ENCODE data around the gene CLEC14A. TPM values are rescaled to one million over a fixed set of nuclear protein-coding genes. Genes with fewer than 3 reads are reported as not detected.

The CLEC14A gene
- polyA plus RNA-seq, 1 donor (not counting 4 experiments of a cell fraction or from before 2014, with no cell fraction given): not detected

DNA sequence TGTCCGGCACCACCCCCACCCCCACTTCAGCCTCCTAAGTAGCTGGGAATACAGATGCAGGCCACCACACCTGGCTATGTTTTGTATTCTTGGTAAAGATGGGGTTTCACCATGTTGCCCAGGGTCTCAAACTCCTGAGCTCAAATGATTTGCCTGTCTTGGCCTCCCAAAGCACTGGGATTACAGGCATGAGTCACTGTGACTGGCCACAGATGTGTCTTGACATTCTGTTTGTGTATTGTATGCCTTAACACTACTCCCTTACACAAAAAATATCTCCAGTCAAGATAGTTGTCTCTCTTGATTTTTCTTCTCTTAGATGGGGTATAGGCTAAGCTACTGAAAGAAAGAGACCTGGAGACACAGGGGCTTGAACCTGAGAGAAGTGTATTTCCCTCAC is 17.6 kb downstream of the CLEC14A start:
- TF ChIP-seq CTCF (optimal IDR thresholded peaks at IDR 0.05 in 1 of 3, IDR thresholded peaks at IDR 0.05 in 1 of 3, conservative IDR thresholded peaks at IDR 0.05 in 1 of 3; ENCODE audit: extremely low read depth in 1 of 3, insufficient read depth in 2 of 3, low read length in 3 of 3): no peak
- no peak for TF ChIP-seq EZH2 (IDR thresholded peaks at IDR 0.05; ENCODE audit: low read length)
- DNase-seq (ENCODE audit: low read depth, low spot score) (no peak), FAIRE-seq (no peak)
- Histone ChIP-seq H3K9me1 (ENCODE audit: control insufficient read depth, extremely low read depth, insufficient read depth, low read length) (no peaks in the 10 kb centered on the region), H3K4me1 (ENCODE audit: control insufficient read depth, extremely low read depth, insufficient read depth, low read length) (no peaks in the 10 kb centered on the region), H3K27ac (ENCODE audit: control insufficient read depth, insufficient read depth, low read length) (no peak overlapping the region), H3K79me2 (ENCODE audit: control insufficient read depth, insufficient read depth, low read length) (no peaks in the 10 kb centered on the region), H3K9me3 (ENCODE audit: control insufficient read depth, low read depth, low read length) (no peaks in the 10 kb centered on the region), H3K36me3 (ENCODE audit: control insufficient read depth in 2 of 2, extremely low read depth in 1 of 2, insufficient read depth in 2 of 2, low read length in 2 of 2) (no peaks in the 10 kb centered on the region), H3K27me3 (ENCODE audit: control insufficient read depth, extremely low read depth, insufficient read depth, low read length) (no peaks in the 10 kb centered on the region), H3K4me2 (ENCODE audit: control insufficient read depth, extremely low read depth, insufficient read depth, low read depth, low read length) (no peak overlapping the region), H2AFZ (ENCODE audit: control insufficient read depth, low read length) (no peak overlapping the region), H3K4me3 (ENCODE audit: control insufficient read depth in 2 of 3, extremely low read depth in 1 of 3, insufficient read depth in 2 of 3, low read depth in 1 of 3, low read length in 3 of 3) (no peak overlapping the region), H3K9ac (ENCODE audit: control insufficient read depth, extremely low read depth, insufficient read depth, low read length) (no peak overlapping the region), H4K20me1 (ENCODE audit: control insufficient read depth, extremely low read depth, insufficient read depth, low read length) (no peaks in the 10 kb centered on the region)
- dilution Hi-C loops (cut with MboI; ENCODE audit: extremely low pct_ligation_motif_present, low sequenced_read_pairs): no loop called here

GRCh38 chr14:38233218-38233617 is 22.7 kb downstream of the CLEC14A start:
- dilution Hi-C loops (cut with MboI; ENCODE audit: extremely low pct_ligation_motif_present, low sequenced_read_pairs): no loop called here
- no peak for DNase-seq (ENCODE audit: low read depth, low spot score)
- H3K4me3 ChIP-seq (ENCODE audit: control insufficient read depth in 2 of 3, extremely low read depth in 1 of 3, insufficient read depth in 2 of 3, low read depth in 1 of 3, low read length in 3 of 3): no peak overlapping the region

More at GRCh38 chr14:38233218-38233617, 22.7 kb downstream of the CLEC14A start:
- Histone ChIP-seq H2AFZ (ENCODE audit: control insufficient read depth, low read length) (no peak overlapping the region), H3K79me2 (ENCODE audit: control insufficient read depth, insufficient read depth, low read length) (no peaks in the 10 kb centered on the region), H3K9me1 (ENCODE audit: control insufficient read depth, extremely low read depth, insufficient read depth, low read length) (no peaks in the 10 kb centered on the region), H3K27ac (ENCODE audit: control insufficient read depth, insufficient read depth, low read length) (no peak overlapping the region), H3K4me1 (ENCODE audit: control insufficient read depth, extremely low read depth, insufficient read depth, low read length) (no peaks in the 10 kb centered on the region), H3K27me3 (ENCODE audit: control insufficient read depth, extremely low read depth, insufficient read depth, low read length) (no peaks in the 10 kb centered on the region), H3K9me3 (ENCODE audit: control insufficient read depth, low read depth, low read length) (no peaks in the 10 kb centered on the region), H3K36me3 (ENCODE audit: control insufficient read depth in 2 of 2, extremely low read depth in 1 of 2, insufficient read depth in 2 of 2, low read length in 2 of 2) (no peaks in the 10 kb centered on the region), H3K9ac (ENCODE audit: control insufficient read depth, extremely low read depth, insufficient read depth, low read length) (no peak overlapping the region), H4K20me1 (ENCODE audit: control insufficient read depth, extremely low read depth, insufficient read depth, low read length) (no peaks in the 10 kb centered on the region), H3K4me2 (ENCODE audit: control insufficient read depth, extremely low read depth, insufficient read depth, low read depth, low read length) (no peak overlapping the region)
- no peak for FAIRE-seq
- TF ChIP-seq CTCF (optimal IDR thresholded peaks at IDR 0.05 in 1 of 3, IDR thresholded peaks at IDR 0.05 in 1 of 3, conservative IDR thresholded peaks at IDR 0.05 in 1 of 3; ENCODE audit: extremely low read depth in 1 of 3, insufficient read depth in 2 of 3, low read length in 3 of 3) (no peak), EZH2 (IDR thresholded peaks at IDR 0.05; ENCODE audit: low read length) (no peak)

All from keratinocyte (primary cell).